NB4 (cell line): ENCODE measurements around the gene ERGIC3.

Source experiments
- MYC ChIP-seq: IDR thresholded peaks from 2 replicates; pipeline ENCODE4 v1.6.1; 2011; ENCODE audit warnings: low read depth, low read length
- POLR2A ChIP-seq: IDR thresholded peaks from 2 replicates; pipeline ENCODE4 v1.6.1; 2011; ENCODE audit warnings: mild to moderate bottlenecking; ENCODE audit not compliant: insufficient read length; ENCODE audit errors: extremely low read depth
- TF ChIP-seq, protein P1 (sequence below): IDR thresholded peaks from one replicate; pipeline ENCODE4 v1.5.1; 2012; ENCODE audit warnings: low read depth, low read length

DNA sequence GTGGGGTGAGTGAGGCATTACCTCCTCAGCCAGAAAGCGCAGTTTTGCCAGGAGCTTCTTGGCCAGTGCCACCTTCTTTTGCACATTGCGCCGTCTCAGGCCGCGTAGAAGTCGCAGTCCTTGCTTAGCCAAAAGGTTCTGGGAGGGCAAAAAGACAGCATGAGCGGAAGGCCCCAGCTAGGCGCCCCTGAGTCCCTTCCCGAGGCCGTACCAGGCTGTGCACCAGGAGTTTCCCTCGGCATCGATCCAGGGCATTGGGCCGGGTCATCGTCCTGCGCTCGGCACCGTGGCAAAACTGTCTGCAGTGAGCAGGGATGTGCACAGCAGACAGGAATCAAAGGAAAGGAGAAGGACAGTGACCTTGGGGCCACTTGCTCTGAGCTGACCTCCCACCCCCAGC, 53.6 kb downstream of the ERGIC3 start:
- TF ChIP-seq, protein P1, sequence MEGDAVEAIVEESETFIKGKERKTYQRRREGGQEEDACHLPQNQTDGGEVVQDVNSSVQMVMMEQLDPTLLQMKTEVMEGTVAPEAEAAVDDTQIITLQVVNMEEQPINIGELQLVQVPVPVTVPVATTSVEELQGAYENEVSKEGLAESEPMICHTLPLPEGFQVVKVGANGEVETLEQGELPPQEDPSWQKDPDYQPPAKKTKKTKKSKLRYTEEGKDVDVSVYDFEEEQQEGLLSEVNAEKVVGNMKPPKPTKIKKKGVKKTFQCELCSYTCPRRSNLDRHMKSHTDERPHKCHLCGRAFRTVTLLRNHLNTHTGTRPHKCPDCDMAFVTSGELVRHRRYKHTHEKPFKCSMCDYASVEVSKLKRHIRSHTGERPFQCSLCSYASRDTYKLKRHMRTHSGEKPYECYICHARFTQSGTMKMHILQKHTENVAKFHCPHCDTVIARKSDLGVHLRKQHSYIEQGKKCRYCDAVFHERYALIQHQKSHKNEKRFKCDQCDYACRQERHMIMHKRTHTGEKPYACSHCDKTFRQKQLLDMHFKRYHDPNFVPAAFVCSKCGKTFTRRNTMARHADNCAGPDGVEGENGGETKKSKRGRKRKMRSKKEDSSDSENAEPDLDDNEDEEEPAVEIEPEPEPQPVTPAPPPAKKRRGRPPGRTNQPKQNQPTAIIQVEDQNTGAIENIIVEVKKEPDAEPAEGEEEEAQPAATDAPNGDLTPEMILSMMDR = no peak
- TF ChIP-seq MYC = no peak
- TF ChIP-seq POLR2A = no peak
